GM12878 (cell line): Measurements from ENCODE around the gene SNAP23. TPM values are rescaled to one million over a fixed set of nuclear protein-coding genes. Genes with fewer than 3 reads are reported as not detected.

Experiments
- ATAC-seq: fragments of 200-7000 bp; cut with Tn5 transposase; 3 replicates; pipeline ENCODE4 v1.9.1; 2020; ENCODE audit warnings: mild to moderate bottlenecking, moderate library complexity
- BruUV-seq: library from RNA; stranded (reverse); fragments of 400-500 nt; replicated peaks from 2 replicates; lab custom pipeline; 2021; lab: Mats Ljungman, UMichigan
- CTCF ChIA-PET: fragments of 300-600 bp; sonication (Branson Sonifier 250); formaldehyde crosslinking; extraction: SDS; loops from one replicate; lab custom pipeline; 2021; ENCODE audit warnings: inconsistent platforms; lab: Yijun Ruan, JAX
- POLR2A ChIA-PET: fragments of 350-600 bp; formaldehyde crosslinking; extraction: SDS; loops from one replicate; lab custom pipeline; 2021; ENCODE audit warnings: inconsistent platforms; lab: Charles Lee
- RAD21 ChIA-PET: fragments of 300-600 bp; sonication (Branson Sonifier 250); formaldehyde crosslinking; loops from one replicate; lab custom pipeline; 2023; ENCODE audit warnings: antibody characterized with exemption; ENCODE audit not compliant: unreplicated experiment; lab: Charles Lee
- SMC1A ChIA-PET: fragments of 300-600 bp; sonication (Branson Sonifier 250); formaldehyde crosslinking; loops from one replicate; lab custom pipeline; 2023; ENCODE audit not compliant: unreplicated experiment, uncharacterized antibody; lab: Charles Lee
- DNase-seq: peaks from one replicate; pipeline ENCODE4 v3.0.0-alpha.2; 2011; ENCODE audit warnings: low read depth, low spot score
- FAIRE-seq: peaks from 3 replicates; lab custom pipeline; 2011; peaks lifted over from hg19 to GRCh38; lab: Jason Lieb, UNC
- H2AFZ ChIP-seq: 2 replicates; pipeline ENCODE4 v1.6.0; 2011; ENCODE audit warnings: low read depth, low read length, control low read depth; ENCODE audit not compliant: control insufficient read depth
- H3K27ac ChIP-seq: 2 replicates; pipeline ENCODE4 v1.5.1; 2011; ENCODE audit warnings: control low read depth; ENCODE audit not compliant: control insufficient read depth, insufficient read depth
- H3K27me3 ChIP-seq, 2 experiments: replicated peaks in 1 of 2; 2 replicates each; pipeline versions ENCODE4 v1.6.0 to v1.6.1; 2011; ENCODE audit warnings: low read length in 1 of 2; ENCODE audit not compliant: control insufficient read depth in 2 of 2, insufficient read depth in 2 of 2
- H3K36me3 ChIP-seq, 2 experiments: 2 replicates each; pipeline ENCODE4 v1.5.1; 2011; ENCODE audit warnings: low read length in 1 of 2; ENCODE audit not compliant: control insufficient read depth in 2 of 2, insufficient read depth in 2 of 2
- H3K4me1 ChIP-seq: 2 replicates; pipeline ENCODE4 v1.6.1; 2011; ENCODE audit warnings: mild to moderate bottlenecking, low read length, moderate library complexity, mixed read lengths; ENCODE audit not compliant: control insufficient read depth, insufficient read depth
- H3K4me2 ChIP-seq: 2 replicates; pipeline ENCODE4 v1.6.0; 2011; ENCODE audit warnings: control low read depth; ENCODE audit not compliant: control insufficient read depth, insufficient read depth
- H3K4me3 ChIP-seq: fragments of 200-600 bp; sonication (generic); 2 replicates; pipeline ENCODE4 v1.5.1; 2016
- H3K79me2 ChIP-seq: 2 replicates; pipeline ENCODE4 v1.6.0; 2011; ENCODE audit warnings: low read length; ENCODE audit not compliant: control insufficient read depth, insufficient read depth
- H3K9ac ChIP-seq: 2 replicates; pipeline ENCODE4 v1.8.0; 2011; ENCODE audit warnings: low read length, control low read depth, mixed read lengths; ENCODE audit not compliant: control insufficient read depth, insufficient read depth
- H3K9me3 ChIP-seq: replicated peaks from 3 replicates; pipeline ENCODE4 v1.5.1; 2011; ENCODE audit warnings: mild to moderate bottlenecking, low read length; ENCODE audit not compliant: control insufficient read depth, insufficient read depth
- H4K20me1 ChIP-seq: 2 replicates; pipeline ENCODE4 v1.6.0; 2011; ENCODE audit not compliant: control insufficient read depth, insufficient read depth
- BACH1 ChIP-seq: fragments of 450-650 bp; IDR thresholded peaks from 2 replicates; pipeline ENCODE4 v1.6.1; 2017; ENCODE audit warnings: mild to moderate bottlenecking, borderline replicate concordance
- CBFB ChIP-seq: IDR thresholded peaks from 2 replicates; pipeline ENCODE4 v1.6.1; 2016; ENCODE audit warnings: antibody characterized with exemption, low read depth
- ESRRA ChIP-seq: IDR thresholded peaks from 2 replicates; pipeline ENCODE4 v1.6.1; 2012; ENCODE audit warnings: mild to moderate bottlenecking, low read length, improper control_type of control experiment
- IRF4 ChIP-seq: IDR thresholded peaks from 2 replicates; pipeline ENCODE4 v1.6.1; 2011; ENCODE audit warnings: low read depth, low read length
- MEF2A ChIP-seq: IDR thresholded peaks from 2 replicates; pipeline ENCODE4 v1.6.1; 2011; ENCODE audit warnings: low read depth, mild to moderate bottlenecking, low read length, moderate library complexity; ENCODE audit not compliant: insufficient read depth
- POLR2AphosphoS5 ChIP-seq: IDR thresholded peaks from 2 replicates; pipeline ENCODE4 v1.6.1; 2011; ENCODE audit warnings: mild to moderate bottlenecking, low read length, inconsistent platforms
- RELA ChIP-seq: fragments of 450-650 bp; IDR thresholded peaks from 2 replicates; pipeline ENCODE4 v1.8.0; 2014; ENCODE audit warnings: borderline replicate concordance; ENCODE audit not compliant: partially characterized antibody
- SMAD5 ChIP-seq: IDR thresholded peaks from 2 replicates; pipeline ENCODE4 v1.6.1; 2016; ENCODE audit warnings: antibody characterized with exemption, low read depth
- STAT1 ChIP-seq: fragments of 450-650 bp; conservative IDR thresholded peaks from 2 replicates; pipeline ENCODE4 v1.6.1; 2014; ENCODE audit warnings: antibody characterized with exemption, mild to moderate bottlenecking
- TARDBP ChIP-seq: IDR thresholded peaks from 2 replicates; pipeline ENCODE4 v1.6.1; 2016; ENCODE audit warnings: borderline replicate concordance
- TBL1XR1 ChIP-seq: IDR thresholded peaks from 2 replicates; pipeline ENCODE4 v1.6.1; 2012; ENCODE audit warnings: low read depth, low read length, improper control_type of control experiment
- YBX1 ChIP-seq: fragments of 450-650 bp; IDR thresholded peaks from 2 replicates; pipeline ENCODE4 v1.6.1; 2016; ENCODE audit warnings: antibody characterized with exemption
- ZNF384 ChIP-seq: IDR thresholded peaks from 2 replicates; pipeline ENCODE4 v1.6.1; 2012; ENCODE audit warnings: low read depth, mild to moderate bottlenecking, low read length, improper control_type of control experiment, borderline replicate concordance
- ZNF622 ChIP-seq: fragments of 450-650 bp; IDR thresholded peaks from 2 replicates; pipeline ENCODE4 v1.6.1; 2017; ENCODE audit warnings: mild to moderate bottlenecking, inconsistent platforms
- WGBS: methylation state at CpG from one replicate; pipeline ENCODE4 v1.1.6; 2016; ENCODE audit warnings: low lambda C conversion rate; ENCODE audit not compliant: insufficient replicate concordance, insufficient coverage; ENCODE audit errors: missing lambda C conversion rate; 5-methylcytosine and 5-hydroxymethylcytosine counted together
- in situ Hi-C: fragments of 300-500 bp; cut with MboI; formaldehyde crosslinking; loops from 9 replicates; pipeline ENCODE4 v1.14.3; 2018; ENCODE audit warnings: mixed read lengths
- intact Hi-C: fragments of 100-400 bp; cut with micrococcal nuclease; formaldehyde crosslinking; loops from one replicate; pipeline ENCODE4 v1.14.2; 2022; ENCODE audit not compliant: unreplicated experiment
- polyA plus RNA-seq, 11 experiments: library from polyadenylated mRNA; depleted of rRNA in 4 of 11; unstranded in 6 of 11; stranded (reverse) in 5 of 11; fragments of >200 nt; fragmentation: Nextera tagmentation in 4 of 11; fragmentation: Illumina TruSeq in 1 of 11; extraction: Ambion mirVana in 4 of 11; extraction: Trizol in 1 of 11; gene quantifications; 1 replicate in 1 of 11; 2 replicates in 10 of 11; pipeline versions ENCODE4 v1.2.1 to v1.2.3, GENCODE V29; 2011 to 2016; ENCODE audit warnings: inconsistent platforms in 2 of 11, missing spikeins in 2 of 11, low read depth in 1 of 11
- total RNA-seq, 4 experiments: library from RNA; depleted of rRNA in 3 of 4; stranded (reverse); fragments of >200 nt in 3 of 4; fragmentation: Illumina TruSeq in 1 of 4; extraction: Trizol in 1 of 4; gene quantifications; 2 replicates each; pipeline versions ENCODE4 v1.2.1 to v1.2.3, GENCODE V29; 2013 to 2021
- TF ChIP-seq, protein P1 (sequence below): fragments of 450-650 bp; formaldehyde crosslinking; IDR thresholded peaks from 2 replicates; pipeline ENCODE4 v1.4.0; 2022; ENCODE audit warnings: mild to moderate bottlenecking, moderate library complexity
- TF ChIP-seq, protein P2 (sequence below): IDR thresholded peaks from 2 replicates; pipeline ENCODE4 v1.6.1; 2012; ENCODE audit warnings: mild to moderate bottlenecking, low read depth, low read length

The SNAP23 gene
- total and polyA plus RNA-seq, 10 of the 15 experiments (the other 5 are each of a cell fraction or from before 2014, with no cell fraction given) = 51.9 to 127 (median 74.6) TPM

DNA sequence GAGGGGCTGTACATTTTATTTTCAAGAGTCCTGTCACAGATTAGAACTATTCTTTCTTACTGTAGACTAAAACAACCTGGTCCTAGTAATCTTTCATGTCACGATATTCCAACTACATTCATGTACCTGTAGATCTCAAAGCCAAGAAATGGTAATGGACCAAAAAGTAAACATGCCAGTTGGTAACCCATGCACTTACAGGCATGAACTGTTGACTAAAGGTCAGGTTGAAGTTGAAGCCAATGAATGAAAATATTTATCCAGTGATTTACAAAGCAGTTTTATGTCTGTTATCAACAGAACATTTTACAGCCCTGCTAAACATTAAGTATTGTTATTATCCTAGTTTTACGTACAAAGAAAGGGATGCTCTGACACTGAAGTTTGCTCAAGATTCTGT, 27.9 kb downstream of the SNAP23 start:
- FAIRE-seq (no peak), ATAC-seq (no peak)
- ChIA-PET RAD21 (no interaction called here), CTCF (no interaction called here), POLR2A (no interaction called here), SMC1A (no interaction called here)
- no peaks in the 10 kb centered on the region for H3K79me2 ChIP-seq
- no peak overlapping the region for H3K27ac ChIP-seq
- no peak overlapping the region for H3K4me3 ChIP-seq
- no peak overlapping the region for H3K4me2 ChIP-seq
- intact Hi-C loops (no loop called here), in situ Hi-C loops (no loop called here)
- no peaks in the 10 kb centered on the region for H4K20me1 ChIP-seq
- no peaks in the 10 kb centered on the region for H3K9me3 ChIP-seq
- no peak overlapping the region for H2AFZ ChIP-seq
- no peaks in the 10 kb centered on the region for H3K27me3 ChIP-seq
- no peak overlapping the region for H3K9ac ChIP-seq
- H3K36me3 ChIP-seq = peaks cover 0 to 8% of the 10 kb centered on the region in 2 experiments; a peak in 1 of 4 replicates
- H3K4me1 ChIP-seq = no peaks in the 10 kb centered on the region
- TF ChIP-seq MEF2A = no peak
- TF ChIP-seq ESRRA = no peak
- no peak for TF ChIP-seq ZNF622
- no peak for TF ChIP-seq BACH1
- TF ChIP-seq IRF4 = no peak
- no peak for TF ChIP-seq SMAD5
- TF ChIP-seq, protein P1, sequence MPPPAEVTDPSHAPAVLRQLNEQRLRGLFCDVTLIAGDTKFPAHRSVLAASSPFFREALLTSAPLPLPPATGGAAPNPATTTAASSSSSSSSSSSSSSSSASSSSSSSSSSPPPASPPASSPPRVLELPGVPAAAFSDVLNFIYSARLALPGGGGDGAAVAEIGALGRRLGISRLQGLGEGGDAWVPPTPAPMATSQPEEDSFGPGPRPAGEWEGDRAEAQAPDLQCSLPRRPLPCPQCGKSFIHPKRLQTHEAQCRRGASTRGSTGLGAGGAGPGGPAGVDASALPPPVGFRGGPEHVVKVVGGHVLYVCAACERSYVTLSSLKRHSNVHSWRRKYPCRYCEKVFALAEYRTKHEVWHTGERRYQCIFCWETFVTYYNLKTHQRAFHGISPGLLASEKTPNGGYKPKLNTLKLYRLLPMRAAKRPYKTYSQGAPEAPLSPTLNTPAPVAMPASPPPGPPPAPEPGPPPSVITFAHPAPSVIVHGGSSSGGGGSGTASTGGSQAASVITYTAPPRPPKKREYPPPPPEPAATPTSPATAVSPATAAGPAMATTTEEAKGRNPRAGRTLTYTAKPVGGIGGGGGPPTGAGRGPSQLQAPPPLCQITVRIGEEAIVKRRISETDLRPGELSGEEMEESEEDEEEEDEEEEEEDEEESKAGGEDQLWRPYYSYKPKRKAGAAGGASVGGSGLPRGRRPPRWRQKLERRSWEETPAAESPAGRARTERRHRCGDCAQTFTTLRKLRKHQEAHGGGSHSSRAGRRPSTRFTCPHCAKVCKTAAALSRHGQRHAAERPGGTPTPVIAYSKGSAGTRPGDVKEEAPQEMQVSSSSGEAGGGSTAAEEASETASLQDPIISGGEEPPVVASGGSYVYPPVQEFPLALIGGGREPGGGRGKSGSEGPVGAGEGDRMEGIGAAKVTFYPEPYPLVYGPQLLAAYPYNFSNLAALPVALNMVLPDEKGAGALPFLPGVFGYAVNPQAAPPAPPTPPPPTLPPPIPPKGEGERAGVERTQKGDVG = no peak
- TF ChIP-seq POLR2AphosphoS5 = no peak
- TF ChIP-seq, protein P2, sequence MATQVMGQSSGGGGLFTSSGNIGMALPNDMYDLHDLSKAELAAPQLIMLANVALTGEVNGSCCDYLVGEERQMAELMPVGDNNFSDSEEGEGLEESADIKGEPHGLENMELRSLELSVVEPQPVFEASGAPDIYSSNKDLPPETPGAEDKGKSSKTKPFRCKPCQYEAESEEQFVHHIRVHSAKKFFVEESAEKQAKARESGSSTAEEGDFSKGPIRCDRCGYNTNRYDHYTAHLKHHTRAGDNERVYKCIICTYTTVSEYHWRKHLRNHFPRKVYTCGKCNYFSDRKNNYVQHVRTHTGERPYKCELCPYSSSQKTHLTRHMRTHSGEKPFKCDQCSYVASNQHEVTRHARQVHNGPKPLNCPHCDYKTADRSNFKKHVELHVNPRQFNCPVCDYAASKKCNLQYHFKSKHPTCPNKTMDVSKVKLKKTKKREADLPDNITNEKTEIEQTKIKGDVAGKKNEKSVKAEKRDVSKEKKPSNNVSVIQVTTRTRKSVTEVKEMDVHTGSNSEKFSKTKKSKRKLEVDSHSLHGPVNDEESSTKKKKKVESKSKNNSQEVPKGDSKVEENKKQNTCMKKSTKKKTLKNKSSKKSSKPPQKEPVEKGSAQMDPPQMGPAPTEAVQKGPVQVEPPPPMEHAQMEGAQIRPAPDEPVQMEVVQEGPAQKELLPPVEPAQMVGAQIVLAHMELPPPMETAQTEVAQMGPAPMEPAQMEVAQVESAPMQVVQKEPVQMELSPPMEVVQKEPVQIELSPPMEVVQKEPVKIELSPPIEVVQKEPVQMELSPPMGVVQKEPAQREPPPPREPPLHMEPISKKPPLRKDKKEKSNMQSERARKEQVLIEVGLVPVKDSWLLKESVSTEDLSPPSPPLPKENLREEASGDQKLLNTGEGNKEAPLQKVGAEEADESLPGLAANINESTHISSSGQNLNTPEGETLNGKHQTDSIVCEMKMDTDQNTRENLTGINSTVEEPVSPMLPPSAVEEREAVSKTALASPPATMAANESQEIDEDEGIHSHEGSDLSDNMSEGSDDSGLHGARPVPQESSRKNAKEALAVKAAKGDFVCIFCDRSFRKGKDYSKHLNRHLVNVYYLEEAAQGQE = no peak
- no peak for TF ChIP-seq CBFB
- no peak for TF ChIP-seq TARDBP
- no peak for TF ChIP-seq RELA
- TF ChIP-seq YBX1 = no peak
- no peak for TF ChIP-seq STAT1
- no peak for TF ChIP-seq ZNF384
- TF ChIP-seq TBL1XR1 = no peak
- TF ChIP-seq, all 136 proteins: peak for 0
- BruUV-seq = no TSS peak
- no peak for DNase-seq
- 98% methylated on average over 2 of the region's 2 CpGs for WGBS
